Thyroid gland (tissue), 4 donors: Measurements from ENCODE around the gene KLRC4.

Experiments used
- CTCF ChIP-seq, 6 experiments: fragments of 200-600 bp in 3 of 6; fragments of 450-650 bp in 3 of 6; sonication (generic) in 3 of 6; IDR thresholded peaks; one replicate each; pipeline ENCODE4 v1.5.1; 2016 to 2019; ENCODE audit warnings: antibody characterized with exemption in 6 of 6, mild to moderate bottlenecking in 2 of 6, inconsistent platforms in 1 of 6, moderate library complexity in 1 of 6
- POLR2A ChIP-seq, 2 donors: fragments of 450-650 bp; IDR thresholded peaks; one replicate each; pipeline ENCODE4 v1.6.1; 2017; ENCODE audit warnings: antibody characterized with exemption in 2 of 2, mild to moderate bottlenecking in 2 of 2, moderate library complexity in 1 of 2

- TF ChIP-seq CTCF (IDR thresholded peaks at IDR 0.05) (no peak), POLR2A (IDR thresholded peaks at IDR 0.05) (no peak)
These were observed 24.4 kb downstream of the KLRC4 start for GRCh38 chr12:10385166-10385613.
